ENCODE measurements around the gene PARP16. TPM values are rescaled to one million over a fixed set of nuclear protein-coding genes. Genes with fewer than 3 reads are reported as not detected.

Gene PARP16
- total and polyA plus RNA-seq, 2 experiments from 2014 or later = 3.6 to 4.1 TPM

DNA sequence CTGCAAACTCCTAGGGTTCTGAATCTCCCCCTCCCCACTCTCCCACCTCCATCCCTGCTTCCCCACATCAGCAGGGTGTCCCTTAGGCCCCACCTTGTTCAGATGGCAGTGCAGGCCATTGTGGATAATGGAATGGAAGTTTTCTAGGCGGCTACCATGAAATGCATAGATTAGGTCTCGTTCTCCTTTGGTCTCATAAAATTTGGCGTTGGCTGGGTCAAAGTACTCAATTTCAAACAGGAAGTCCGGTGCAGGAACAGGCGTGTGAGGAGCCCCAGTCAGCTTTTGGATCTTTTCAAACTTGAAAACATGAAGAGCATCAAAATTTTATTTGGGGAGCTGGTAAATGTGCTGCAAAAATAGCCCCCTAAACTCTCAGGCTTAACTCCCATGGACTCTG is 20.2 kb downstream of the PARP16 start (continued):
- TF ChIP-seq, protein P1, sequence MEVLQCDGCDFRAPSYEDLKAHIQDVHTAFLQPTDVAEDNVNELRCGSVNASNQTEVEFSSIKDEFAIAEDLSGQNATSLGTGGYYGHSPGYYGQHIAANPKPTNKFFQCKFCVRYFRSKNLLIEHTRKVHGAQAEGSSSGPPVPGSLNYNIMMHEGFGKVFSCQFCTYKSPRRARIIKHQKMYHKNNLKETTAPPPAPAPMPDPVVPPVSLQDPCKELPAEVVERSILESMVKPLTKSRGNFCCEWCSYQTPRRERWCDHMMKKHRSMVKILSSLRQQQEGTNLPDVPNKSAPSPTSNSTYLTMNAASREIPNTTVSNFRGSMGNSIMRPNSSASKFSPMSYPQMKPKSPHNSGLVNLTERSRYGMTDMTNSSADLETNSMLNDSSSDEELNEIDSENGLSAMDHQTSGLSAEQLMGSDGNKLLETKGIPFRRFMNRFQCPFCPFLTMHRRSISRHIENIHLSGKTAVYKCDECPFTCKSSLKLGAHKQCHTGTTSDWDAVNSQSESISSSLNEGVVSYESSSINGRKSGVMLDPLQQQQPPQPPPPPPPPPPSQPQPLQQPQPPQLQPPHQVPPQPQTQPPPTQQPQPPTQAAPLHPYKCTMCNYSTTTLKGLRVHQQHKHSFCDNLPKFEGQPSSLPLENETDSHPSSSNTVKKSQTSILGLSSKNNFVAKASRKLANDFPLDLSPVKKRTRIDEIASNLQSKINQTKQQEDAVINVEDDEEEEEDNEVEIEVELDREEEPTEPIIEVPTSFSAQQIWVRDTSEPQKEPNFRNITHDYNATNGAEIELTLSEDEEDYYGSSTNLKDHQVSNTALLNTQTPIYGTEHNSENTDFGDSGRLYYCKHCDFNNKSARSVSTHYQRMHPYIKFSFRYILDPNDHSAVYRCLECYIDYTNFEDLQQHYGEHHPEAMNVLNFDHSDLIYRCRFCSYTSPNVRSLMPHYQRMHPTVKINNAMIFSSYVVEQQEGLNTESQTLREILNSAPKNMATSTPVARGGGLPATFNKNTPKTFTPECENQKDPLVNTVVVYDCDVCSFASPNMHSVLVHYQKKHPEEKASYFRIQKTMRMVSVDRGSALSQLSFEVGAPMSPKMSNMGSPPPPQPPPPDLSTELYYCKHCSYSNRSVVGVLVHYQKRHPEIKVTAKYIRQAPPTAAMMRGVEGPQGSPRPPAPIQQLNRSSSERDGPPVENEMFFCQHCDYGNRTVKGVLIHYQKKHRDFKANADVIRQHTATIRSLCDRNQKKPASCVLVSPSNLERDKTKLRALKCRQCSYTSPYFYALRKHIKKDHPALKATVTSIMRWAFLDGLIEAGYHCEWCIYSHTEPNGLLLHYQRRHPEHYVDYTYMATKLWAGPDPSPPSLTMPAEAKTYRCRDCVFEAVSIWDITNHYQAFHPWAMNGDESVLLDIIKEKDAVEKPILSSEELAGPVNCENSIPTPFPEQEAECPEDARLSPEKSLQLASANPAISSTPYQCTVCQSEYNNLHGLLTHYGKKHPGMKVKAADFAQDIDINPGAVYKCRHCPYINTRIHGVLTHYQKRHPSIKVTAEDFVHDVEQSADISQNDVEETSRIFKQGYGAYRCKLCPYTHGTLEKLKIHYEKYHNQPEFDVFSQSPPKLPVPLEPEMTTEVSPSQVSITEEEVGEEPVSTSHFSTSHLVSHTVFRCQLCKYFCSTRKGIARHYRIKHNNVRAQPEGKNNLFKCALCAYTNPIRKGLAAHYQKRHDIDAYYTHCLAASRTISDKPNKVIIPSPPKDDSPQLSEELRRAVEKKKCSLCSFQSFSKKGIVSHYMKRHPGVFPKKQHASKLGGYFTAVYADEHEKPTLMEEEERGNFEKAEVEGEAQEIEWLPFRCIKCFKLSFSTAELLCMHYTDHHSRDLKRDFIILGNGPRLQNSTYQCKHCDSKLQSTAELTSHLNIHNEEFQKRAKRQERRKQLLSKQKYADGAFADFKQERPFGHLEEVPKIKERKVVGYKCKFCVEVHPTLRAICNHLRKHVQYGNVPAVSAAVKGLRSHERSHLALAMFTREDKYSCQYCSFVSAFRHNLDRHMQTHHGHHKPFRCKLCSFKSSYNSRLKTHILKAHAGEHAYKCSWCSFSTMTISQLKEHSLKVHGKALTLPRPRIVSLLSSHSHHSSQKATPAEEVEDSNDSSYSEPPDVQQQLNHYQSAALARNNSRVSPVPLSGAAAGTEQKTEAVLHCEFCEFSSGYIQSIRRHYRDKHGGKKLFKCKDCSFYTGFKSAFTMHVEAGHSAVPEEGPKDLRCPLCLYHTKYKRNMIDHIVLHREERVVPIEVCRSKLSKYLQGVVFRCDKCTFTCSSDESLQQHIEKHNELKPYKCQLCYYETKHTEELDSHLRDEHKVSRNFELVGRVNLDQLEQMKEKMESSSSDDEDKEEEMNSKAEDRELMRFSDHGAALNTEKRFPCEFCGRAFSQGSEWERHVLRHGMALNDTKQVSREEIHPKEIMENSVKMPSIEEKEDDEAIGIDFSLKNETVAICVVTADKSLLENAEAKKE (CRISPR knock-in tag; IDR thresholded peaks at IDR 0.05) = no peak

DNA sequence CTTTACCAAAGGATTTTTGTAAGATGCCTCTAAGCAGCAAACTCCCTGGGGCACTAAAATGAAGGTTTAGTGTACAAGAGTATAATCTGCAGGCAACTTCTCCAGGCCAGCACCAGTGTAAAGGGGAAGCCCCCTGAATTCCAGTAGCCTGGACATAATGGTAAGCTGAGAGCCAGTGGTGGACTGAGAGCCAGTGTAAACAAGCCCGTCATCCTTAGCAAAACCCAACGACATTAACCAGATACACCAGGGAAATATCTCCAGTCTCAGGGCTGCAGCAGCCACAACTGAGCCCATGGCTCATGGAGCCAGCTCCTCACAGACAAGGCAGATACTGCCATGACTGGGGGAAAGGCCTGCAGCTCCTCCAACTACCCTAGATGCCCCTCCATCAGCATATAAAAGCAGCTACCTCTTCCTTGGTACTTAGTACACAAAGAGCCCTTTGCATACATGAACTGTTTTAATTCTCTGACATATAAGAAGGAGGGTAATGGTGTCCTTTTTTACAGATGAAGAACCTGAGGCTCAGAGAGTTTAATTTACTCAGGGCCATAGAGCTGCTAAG is 21.7 kb downstream of the PARP16 start:
- H4K20me1 ChIP-seq (replicated peaks; ENCODE audit: insufficient read depth) = no peaks in the 10 kb centered on the region
- 0 out of 2 replicates have a peak, but pooled peaks cover 4% of the 10 kb centered on the region for H3F3A ChIP-seq (replicated peaks; ENCODE audit: low read depth)
- peak overlapping the region; percentile 28; the same call in 1 of the 2 replicates for H2AFZ ChIP-seq
- H3K27me3 ChIP-seq (ENCODE audit: insufficient read depth) = no peaks in the 10 kb centered on the region
- DNase-seq (ENCODE audit: low spot score) (peak; percentile 15), ATAC-seq (peak; percentile 73)
- Mint-ChIP-seq H3K4me1 (peaks cover 17% of the 10 kb centered on the region), H3K27me3 (ENCODE audit: insufficient read depth, low read depth, poor library complexity) (peaks cover 2% of the 10 kb centered on the region), H3K36me3 (ENCODE audit: low read depth) (no peaks in the 10 kb centered on the region; the same call in 2 of the 3 replicates), H3K27ac (0 out of 2 replicates have a peak overlapping the region, but pooled peaks have one; percentile 17), H3K9me3 (no peaks in the 10 kb centered on the region), H3K4me3 (no peak overlapping the region)
- H3K9me2 ChIP-seq (ENCODE audit: insufficient read depth) = 0 out of 2 replicates have a peak, but pooled peaks cover 4% of the 10 kb centered on the region
- H3K79me2 ChIP-seq (replicated peaks; ENCODE audit: insufficient read depth) = no peaks in the 10 kb centered on the region
- H3K4me3 ChIP-seq = no peak overlapping the region
- H3K27ac ChIP-seq (ENCODE audit: low read depth) = peak overlapping the region; percentile 47; the same call in 1 of the 2 replicates
- H3K4me1 ChIP-seq (ENCODE audit: insufficient read depth) = peaks cover 24% of the 10 kb centered on the region
- no peaks in the 10 kb centered on the region for H3K36me3 ChIP-seq (ENCODE audit: insufficient read depth)
- peak overlapping the region; percentile 66 for H3K4me2 ChIP-seq
- TF ChIP-seq, protein P2, sequence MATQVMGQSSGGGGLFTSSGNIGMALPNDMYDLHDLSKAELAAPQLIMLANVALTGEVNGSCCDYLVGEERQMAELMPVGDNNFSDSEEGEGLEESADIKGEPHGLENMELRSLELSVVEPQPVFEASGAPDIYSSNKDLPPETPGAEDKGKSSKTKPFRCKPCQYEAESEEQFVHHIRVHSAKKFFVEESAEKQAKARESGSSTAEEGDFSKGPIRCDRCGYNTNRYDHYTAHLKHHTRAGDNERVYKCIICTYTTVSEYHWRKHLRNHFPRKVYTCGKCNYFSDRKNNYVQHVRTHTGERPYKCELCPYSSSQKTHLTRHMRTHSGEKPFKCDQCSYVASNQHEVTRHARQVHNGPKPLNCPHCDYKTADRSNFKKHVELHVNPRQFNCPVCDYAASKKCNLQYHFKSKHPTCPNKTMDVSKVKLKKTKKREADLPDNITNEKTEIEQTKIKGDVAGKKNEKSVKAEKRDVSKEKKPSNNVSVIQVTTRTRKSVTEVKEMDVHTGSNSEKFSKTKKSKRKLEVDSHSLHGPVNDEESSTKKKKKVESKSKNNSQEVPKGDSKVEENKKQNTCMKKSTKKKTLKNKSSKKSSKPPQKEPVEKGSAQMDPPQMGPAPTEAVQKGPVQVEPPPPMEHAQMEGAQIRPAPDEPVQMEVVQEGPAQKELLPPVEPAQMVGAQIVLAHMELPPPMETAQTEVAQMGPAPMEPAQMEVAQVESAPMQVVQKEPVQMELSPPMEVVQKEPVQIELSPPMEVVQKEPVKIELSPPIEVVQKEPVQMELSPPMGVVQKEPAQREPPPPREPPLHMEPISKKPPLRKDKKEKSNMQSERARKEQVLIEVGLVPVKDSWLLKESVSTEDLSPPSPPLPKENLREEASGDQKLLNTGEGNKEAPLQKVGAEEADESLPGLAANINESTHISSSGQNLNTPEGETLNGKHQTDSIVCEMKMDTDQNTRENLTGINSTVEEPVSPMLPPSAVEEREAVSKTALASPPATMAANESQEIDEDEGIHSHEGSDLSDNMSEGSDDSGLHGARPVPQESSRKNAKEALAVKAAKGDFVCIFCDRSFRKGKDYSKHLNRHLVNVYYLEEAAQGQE (IDR thresholded peaks at IDR 0.05; ENCODE audit: unreplicated experiment) = no peak
- no peak for TF ChIP-seq ZNF114 (CRISPR knock-in tag; IDR thresholded peaks at IDR 0.05)
- TF ChIP-seq CREB1 (CRISPR knock-in tag; IDR thresholded peaks at IDR 0.05; ENCODE audit: low read depth) = no peak
- no peak for TF ChIP-seq POLR2AphosphoS5 (IDR thresholded peaks at IDR 0.05; ENCODE audit: low read depth)
- TF ChIP-seq NANOG (IDR thresholded peaks at IDR 0.05; ENCODE audit: borderline replicate concordance) = no peak
- TF ChIP-seq ZNF331 (CRISPR knock-in tag; IDR thresholded peaks at IDR 0.05; ENCODE audit: low read depth) = no peak
- TF ChIP-seq JUNB (IDR thresholded peaks at IDR 0.05; ENCODE audit: unreplicated experiment) = no peak
- no peak for TF ChIP-seq EZH2 (IDR thresholded peaks at IDR 0.05; ENCODE audit: low read depth, unreplicated experiment)
